Activated CD8-positive, alpha-beta T cell treated with anti-CD3 and anti-CD28 coated beads for 36 hours (primary cell): ENCODE results near the gene ELP6. TPM values are rescaled to one million over a fixed set of nuclear protein-coding genes. Genes with fewer than 3 reads are reported as not detected.

Experiments used
- ATAC-seq: fragments of 200-7000 bp; cut with Tn5 transposase; one replicate; pipeline ENCODE4 v1.10.0; 2021; ENCODE audit warnings: mild to moderate bottlenecking, moderate library complexity
- CTCF ChIA-PET: fragments of 350-600 bp; sonication (Branson Sonifier 250); formaldehyde crosslinking; loops from one replicate; lab custom pipeline; 2021; ENCODE audit warnings: antibody characterized with exemption; lab: Charles Lee
- POLR2A ChIA-PET: fragments of 350-600 bp; sonication (Branson Sonifier 250); formaldehyde crosslinking; loops from one replicate; lab custom pipeline; 2021; ENCODE audit warnings: antibody characterized with exemption; lab: Charles Lee
- DNase-seq: peaks from one replicate; pipeline ENCODE4 v3.0.0-alpha.2; 2020
- H3K27ac Mint-ChIP-seq: one replicate; pipeline ENCODE4 v1.8.0; 2021; ENCODE audit warnings: mild to moderate bottlenecking, mixed read lengths
- H3K27me3 Mint-ChIP-seq: one replicate; pipeline ENCODE4 v1.8.0; 2021; ENCODE audit warnings: mixed read lengths
- H3K36me3 Mint-ChIP-seq: one replicate; pipeline ENCODE4 v1.8.0; 2021; ENCODE audit warnings: low read depth, mixed read lengths
- H3K4me1 Mint-ChIP-seq: one replicate; pipeline ENCODE4 v1.8.0; 2021; ENCODE audit warnings: low read depth, mixed read lengths
- H3K4me3 Mint-ChIP-seq: one replicate; pipeline ENCODE4 v1.8.0; 2021; ENCODE audit warnings: mild to moderate bottlenecking, moderate library complexity, mixed read lengths
- H3K9me3 Mint-ChIP-seq: one replicate; pipeline ENCODE4 v1.8.0; 2021; ENCODE audit warnings: mixed read lengths
- CTCF ChIP-seq: fragments of 200-600 bp; IDR thresholded peaks from one replicate; pipeline ENCODE4 v1.8.0; 2022; ENCODE audit warnings: antibody characterized with exemption, mild to moderate bottlenecking
- intact Hi-C: fragments of 100-400 bp; cut with micrococcal nuclease; formaldehyde crosslinking; loops from one replicate; pipeline ENCODE4 v1.10.0; 2022
- total RNA-seq, 2 experiments: library from RNA; stranded (reverse); gene quantifications; one replicate each; pipeline ENCODE4 v1.2.3, GENCODE V29; 2021

ELP6 gene
- total RNA-seq, 2 experiments from 2014 or later: 41.4 to 41.5 TPM

DNA sequence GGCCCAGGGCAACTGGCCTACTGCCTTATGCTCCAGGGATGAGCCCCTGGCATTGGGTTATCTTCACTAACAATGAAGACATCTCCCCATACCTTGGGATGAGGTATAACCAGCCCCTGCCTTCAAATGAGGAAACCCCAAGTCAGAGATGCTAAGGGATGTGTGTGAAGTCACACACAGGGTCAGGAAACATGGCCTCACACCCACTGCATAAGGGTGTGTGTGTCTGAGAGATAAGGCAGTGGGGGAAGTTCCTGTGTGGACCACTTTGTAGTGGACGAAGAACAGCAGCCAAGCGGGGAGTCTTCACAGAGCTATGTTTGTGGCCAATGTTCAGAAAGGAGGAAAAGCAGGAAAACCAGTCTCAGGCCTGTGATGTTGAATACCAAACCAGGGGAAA, 10.5 kb downstream of the ELP6 start:
- intact Hi-C loops: no loop called here
- ATAC-seq (no peak), DNase-seq (no peak)
- Mint-ChIP-seq H3K27ac (no peak overlapping the region), H3K4me3 (no peak overlapping the region), H3K27me3 (no peaks in the 10 kb centered on the region), H3K36me3 (peaks cover 29% of the 10 kb centered on the region), H3K9me3 (no peaks in the 10 kb centered on the region), H3K4me1 (no peaks in the 10 kb centered on the region)
- CTCF ChIA-PET: no interaction called here
- POLR2A ChIA-PET: no interaction called here
- no peak for TF ChIP-seq CTCF

- intact Hi-C loops: no loop called here
- no peak for TF ChIP-seq CTCF
- Mint-ChIP-seq H3K4me3 (no peak overlapping the region), H3K27me3 (no peaks in the 10 kb centered on the region), H3K27ac (no peak overlapping the region), H3K36me3 (peaks cover 38% of the 10 kb centered on the region), H3K4me1 (no peaks in the 10 kb centered on the region), H3K9me3 (no peaks in the 10 kb centered on the region)
- CTCF ChIA-PET: interaction anchor here (1.1 kb wide), 1 partner anchor 20 kb away, joined by 3 read pairs; no protein-coding TSS in a partner anchor
- DNase-seq (no peak), ATAC-seq (no peak)
- POLR2A ChIA-PET: interaction anchor here (1.1 kb wide), 1 partner anchor 17 kb away, joined by 3 read pairs; the partner anchor contains the start of gene ELP6
Observed at GRCh38 chr3:47496892-47497291, 16.6 kb downstream of the ELP6 start.

DNA sequence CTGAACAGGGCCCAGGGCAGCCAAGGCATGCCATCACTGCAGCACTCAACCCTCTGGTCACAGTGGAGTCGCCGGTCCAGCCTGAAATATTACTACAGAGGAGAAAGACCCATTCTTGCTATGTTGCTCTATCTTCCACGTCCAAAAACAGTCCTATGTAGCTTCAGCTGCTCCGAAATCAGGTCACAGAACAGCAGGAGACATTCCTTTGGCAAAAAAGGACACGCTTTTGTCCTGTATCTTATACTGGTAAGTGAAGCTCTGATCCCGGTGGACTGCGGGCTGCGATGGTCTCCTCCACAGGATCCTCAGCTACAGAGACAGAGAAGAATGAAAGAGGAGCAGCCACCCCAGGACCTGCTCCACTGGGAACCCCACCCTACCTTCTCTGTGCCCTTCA, 17.6 kb downstream of the ELP6 start:
- POLR2A ChIA-PET: interaction anchor here (0.6 to 1.2 kb wide), 2 partner anchors 12 to 18 kb away, joined by 3 read pairs; partner anchors contain the start of gene ELP6
- no peak for ATAC-seq
- CTCF ChIA-PET: no interaction called here
- Mint-ChIP-seq H3K9me3 (no peaks in the 10 kb centered on the region), H3K27me3 (no peaks in the 10 kb centered on the region), H3K4me3 (no peak overlapping the region), H3K27ac (no peak overlapping the region), H3K4me1 (no peaks in the 10 kb centered on the region), H3K36me3 (peaks cover 33% of the 10 kb centered on the region)
- no peak for DNase-seq
- intact Hi-C loops: no loop called here
- no peak for TF ChIP-seq CTCF

- no peaks in the 10 kb centered on the region for H3K4me1 Mint-ChIP-seq
- CTCF ChIA-PET: no interaction called here
- peaks cover 29% of the 10 kb centered on the region for H3K36me3 Mint-ChIP-seq
- TF ChIP-seq CTCF: no peak
- POLR2A ChIA-PET: interaction anchor here (0.6 to 1.2 kb wide), 2 partner anchors 11 to 18 kb away, joined by 3 read pairs; partner anchors contain the start of gene ELP6
- ATAC-seq (no peak), DNase-seq (no peak)
- H3K9me3 Mint-ChIP-seq: no peaks in the 10 kb centered on the region
- intact Hi-C loops: no loop called here
- no peak overlapping the region for H3K27ac Mint-ChIP-seq
- no peak overlapping the region for H3K4me3 Mint-ChIP-seq
- no peaks in the 10 kb centered on the region for H3K27me3 Mint-ChIP-seq
Observed at GRCh38 chr3:47495111-47495510, 18.4 kb downstream of the ELP6 start.

DNA sequence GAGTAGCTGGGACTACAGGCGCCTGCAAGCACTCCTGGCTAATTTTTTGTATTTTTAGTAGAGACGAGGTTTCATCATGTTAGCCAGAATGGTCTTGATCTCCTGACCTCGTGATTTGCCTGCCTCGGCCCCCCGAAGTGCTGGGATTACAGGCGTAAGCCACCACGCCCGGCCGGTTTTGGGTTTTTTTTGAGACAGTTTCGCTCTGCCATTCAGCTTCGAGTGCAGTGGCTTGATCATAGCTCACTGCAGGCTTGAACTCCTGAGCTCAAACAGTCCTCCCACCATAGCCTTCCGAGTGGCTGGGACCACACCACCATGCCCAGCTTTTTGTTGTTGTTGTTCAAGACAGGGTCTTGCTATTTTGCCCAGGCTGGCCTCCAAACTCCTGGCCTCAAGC, 21.7 kb downstream of the ELP6 start:
- no peaks in the 10 kb centered on the region for H3K27me3 Mint-ChIP-seq
- no peak for TF ChIP-seq CTCF
- H3K27ac Mint-ChIP-seq: no peak overlapping the region
- ChIA-PET CTCF (interaction anchor here (1.4 kb wide), 1 partner anchor 16 kb away, joined by 4 read pairs; the partner anchor contains the start of gene SCAP), POLR2A (interaction anchor here (0.8 to 1.7 kb wide), 3 partner anchors 9 to 271 kb away, joined by 3 to 5 read pairs (median 3); no protein-coding TSS in a partner anchor)
- no peaks in the 10 kb centered on the region for H3K4me1 Mint-ChIP-seq
- no peaks in the 10 kb centered on the region for H3K9me3 Mint-ChIP-seq
- DNase-seq (no peak), ATAC-seq (no peak)
- peaks cover 13% of the 10 kb centered on the region for H3K36me3 Mint-ChIP-seq
- no peak overlapping the region for H3K4me3 Mint-ChIP-seq
- intact Hi-C loops: no loop called here
